PC-3 (cell line): ENCODE measurements around the gene PLSCR4. TPM values are rescaled to one million over a fixed set of nuclear protein-coding genes. Genes with fewer than 3 reads are reported as not detected.

ENCODE experiments used
- ATAC-seq: fragments of 200-7000 bp; cut with Tn5 transposase; 2 replicates; pipeline ENCODE4 v1.9.1; 2020; ENCODE audit warnings: mild to moderate bottlenecking, moderate library complexity
- BruUV-seq: library from RNA; stranded (reverse); fragments of 400-500 nt; replicated peaks from 2 replicates; lab custom pipeline; 2021; lab: Mats Ljungman, UMichigan
- CTCF ChIA-PET: fragments of 300-600 bp; sonication (Branson Sonifier 250); formaldehyde crosslinking; loops from one replicate; lab custom pipeline; 2022; ENCODE audit warnings: antibody characterized with exemption; lab: Charles Lee
- POLR2A ChIA-PET: fragments of 300-600 bp; sonication (Branson Sonifier 250); formaldehyde crosslinking; loops from one replicate; lab custom pipeline; 2022; ENCODE audit warnings: antibody characterized with exemption; ENCODE audit not compliant: unreplicated experiment; lab: Charles Lee
- DNase-seq: peaks from one replicate; pipeline ENCODE4 v3.0.0-alpha.2; 2015
- H2AFZ ChIP-seq: fragments of 300-600 bp; sonication (generic); 2 replicates; pipeline ENCODE4 v1.6.0; 2016; ENCODE audit warnings: antibody characterized with exemption, low read length
- H3F3A ChIP-seq: fragments of 300-600 bp; sonication (generic); one replicate; pipeline ENCODE4 v1.6.0; 2017; ENCODE audit warnings: antibody characterized with exemption, low read length, control low read depth, mild to moderate bottlenecking; ENCODE audit not compliant: unreplicated experiment
- H3K27ac ChIP-seq: fragments of 300-600 bp; sonication (generic); 2 replicates; pipeline ENCODE4 v1.5.1; 2016; ENCODE audit warnings: mild to moderate bottlenecking, low read length
- H3K27me3 ChIP-seq: fragments of 300-600 bp; sonication (generic); 2 replicates; pipeline ENCODE4 v1.6.1; 2016; ENCODE audit warnings: low read length, mixed read lengths
- H3K36me3 ChIP-seq: fragments of 300-600 bp; sonication (generic); 2 replicates; pipeline ENCODE4 v1.6.1; 2016; ENCODE audit warnings: low read depth, mixed run types, low read length, mixed read lengths
- H3K4me1 ChIP-seq: fragments of 300-600 bp; sonication (generic); 2 replicates; pipeline ENCODE4 v1.5.1; 2016; ENCODE audit warnings: low read length; ENCODE audit not compliant: insufficient read depth
- H3K4me2 ChIP-seq: fragments of 300-600 bp; sonication (generic); 2 replicates; pipeline ENCODE4 v1.6.0; 2016; ENCODE audit warnings: low read length
- H3K4me3 ChIP-seq: fragments of 300-600 bp; sonication (generic); 2 replicates; pipeline ENCODE4 v1.5.1; 2016; ENCODE audit warnings: mild to moderate bottlenecking, low read length, mixed read lengths
- H3K79me2 ChIP-seq: fragments of 300-600 bp; sonication (generic); 2 replicates; pipeline ENCODE4 v1.6.1; 2017; ENCODE audit warnings: low read length, mixed read lengths
- H3K9ac ChIP-seq: fragments of 300-600 bp; sonication (generic); 2 replicates; pipeline ENCODE4 v1.6.0; 2016; ENCODE audit warnings: mild to moderate bottlenecking, low read length
- H3K9me2 ChIP-seq: fragments of 300-600 bp; sonication (generic); replicated peaks from 2 replicates; pipeline ENCODE4 v1.6.1; 2016; ENCODE audit warnings: mixed run types, low read length, mixed read lengths
- H3K9me3 ChIP-seq: fragments of 300-600 bp; sonication (generic); 2 replicates; pipeline ENCODE4 v1.6.1; 2016; ENCODE audit warnings: low read length, mixed read lengths
- H4K20me1 ChIP-seq: fragments of 300-600 bp; sonication (generic); 2 replicates; pipeline ENCODE4 v1.6.1; 2016; ENCODE audit warnings: low read length, mixed read lengths
- CTCF ChIP-seq: fragments of 300-600 bp; sonication (generic); conservative IDR thresholded peaks from 2 replicates; pipeline ENCODE4 v1.5.1; 2017; ENCODE audit warnings: antibody characterized with exemption, low read depth, mild to moderate bottlenecking, low read length
- EZH2 ChIP-seq: fragments of 300-600 bp; sonication (generic); IDR thresholded peaks from one replicate; pipeline ENCODE4 v1.6.1; 2017; ENCODE audit warnings: antibody characterized with exemption, mild to moderate bottlenecking, low read length; ENCODE audit not compliant: unreplicated experiment
- EZH2phosphoT487 ChIP-seq: fragments of 300-600 bp; sonication (generic); IDR thresholded peaks from 2 replicates; pipeline ENCODE4 v1.6.1; 2018; ENCODE audit warnings: mild to moderate bottlenecking, antibody characterized with exemption, low read length, borderline replicate concordance
- intact Hi-C: fragments of 100-400 bp; cut with micrococcal nuclease; formaldehyde crosslinking; loops from 2 replicates; pipeline ENCODE4 v1.9.0; 2023
- total RNA-seq: library from RNA; depleted of rRNA; stranded (reverse); fragments of >200 nt; gene quantifications from 2 replicates; pipeline ENCODE4 v1.2.3, GENCODE V29; 2014

PLSCR4 gene
- total RNA-seq, 1 experiment from 2014 or later, result 0.84 TPM

- H4K20me1 ChIP-seq, result no peaks in the 10 kb centered on the region
- no TSS peak for BruUV-seq
- ATAC-seq (no peak), DNase-seq (no peak)
- H3K4me1 ChIP-seq, result peaks cover 31% of the 10 kb centered on the region
- ChIA-PET CTCF (no interaction called here), POLR2A (no interaction called here)
- H3K9me3 ChIP-seq, result no peaks in the 10 kb centered on the region
- H3K36me3 ChIP-seq, result no peaks in the 10 kb centered on the region
- no peak overlapping the region for H3K27ac ChIP-seq
- TF ChIP-seq CTCF (no peak), EZH2 (no peak), EZH2phosphoT487 (no peak)
- H3K27me3 ChIP-seq, result no peaks in the 10 kb centered on the region
- no peak overlapping the region for H3K4me3 ChIP-seq
- H3K79me2 ChIP-seq, result no peaks in the 10 kb centered on the region
- H3K4me2 ChIP-seq, result no peak overlapping the region
- H3K9me2 ChIP-seq, result no peaks in the 10 kb centered on the region
- no peak overlapping the region for H3K9ac ChIP-seq
- no peaks in the 10 kb centered on the region for H3F3A ChIP-seq
- H2AFZ ChIP-seq, result no peak overlapping the region
- intact Hi-C loops, result no loop called here
These were observed 69.7 kb downstream of the PLSCR4 start for GRCh38 chr3:146181216-146181615.

- CTCF ChIA-PET, result no interaction called here
These were observed 70.5 kb downstream of the PLSCR4 start for GRCh38 chr3:146180376-146180775.

More at GRCh38 chr3:146180376-146180775, 70.5 kb downstream of the PLSCR4 start:
- Histone ChIP-seq H3K27ac (no peak overlapping the region), H3K9ac (no peak overlapping the region), H4K20me1 (no peaks in the 10 kb centered on the region), H3K36me3 (no peaks in the 10 kb centered on the region), H3K9me3 (no peaks in the 10 kb centered on the region), H3K4me3 (no peak overlapping the region), H3K9me2 (no peaks in the 10 kb centered on the region), H3K4me2 (no peak overlapping the region), H3K79me2 (no peaks in the 10 kb centered on the region), H2AFZ (no peak overlapping the region), H3F3A (no peaks in the 10 kb centered on the region), H3K4me1 (peaks cover 22% of the 10 kb centered on the region), H3K27me3 (no peaks in the 10 kb centered on the region)
- ATAC-seq (no peak), DNase-seq (no peak)
- TF ChIP-seq EZH2phosphoT487, result no peak
- no peak for TF ChIP-seq EZH2
- TF ChIP-seq CTCF, result no peak
- POLR2A ChIA-PET, result no interaction called here
- intact Hi-C loops, result no loop called here
- no TSS peak for BruUV-seq
